Measurements from ENCODE around the gene CEBPG. TPM values are rescaled to one million over a fixed set of nuclear protein-coding genes. Genes with fewer than 3 reads are reported as not detected.

Gene CEBPG
- total and polyA plus RNA-seq, 8 donors, result 17.8 to 26.4 (median 19.3) TPM

DNA sequence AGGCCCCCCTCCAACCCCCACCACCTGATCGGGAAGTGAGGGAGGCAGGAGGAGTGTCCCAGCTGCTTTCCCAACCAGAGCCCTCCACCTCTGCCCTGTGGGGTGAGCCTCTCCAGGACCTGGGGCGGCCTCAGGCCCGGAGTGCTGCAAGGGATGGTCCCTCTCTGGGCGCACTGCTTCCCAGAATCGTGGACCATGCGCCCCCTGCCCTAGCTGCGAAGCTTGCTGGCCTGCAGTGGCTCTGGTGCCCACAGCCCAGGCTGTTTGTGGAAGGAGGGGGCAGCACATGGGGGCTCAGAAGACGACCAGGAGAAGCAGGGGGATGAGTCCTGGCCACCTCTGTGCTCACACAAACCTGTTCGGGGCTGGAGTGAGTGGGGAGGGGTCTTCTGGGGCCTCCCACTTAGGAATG is 33.6 kb downstream of the CEBPG start:
- Histone ChIP-seq H3K4me1 (peaks cover 0 to 11% of the 10 kb centered on the region in 2 donors), H3K4me3 (no peak overlapping the region), H3K27ac (no peak overlapping the region), H3K9me3 (no peaks in the 10 kb centered on the region), H3K36me3 (peaks cover 0 to 22% of the 10 kb centered on the region in 2 donors), H3K27me3 (no peaks in the 10 kb centered on the region)
- DNase-seq (peak in 1 of 4 donors; percentile 73), ATAC-seq (no peak)
- intact Hi-C loops (cut with DNase I), result loop anchor here in 1 of 2 donors (2.0 kb wide), 1 partner anchor 164 kb away; no protein-coding TSS in a partner anchor
- TF ChIP-seq, protein P1, sequence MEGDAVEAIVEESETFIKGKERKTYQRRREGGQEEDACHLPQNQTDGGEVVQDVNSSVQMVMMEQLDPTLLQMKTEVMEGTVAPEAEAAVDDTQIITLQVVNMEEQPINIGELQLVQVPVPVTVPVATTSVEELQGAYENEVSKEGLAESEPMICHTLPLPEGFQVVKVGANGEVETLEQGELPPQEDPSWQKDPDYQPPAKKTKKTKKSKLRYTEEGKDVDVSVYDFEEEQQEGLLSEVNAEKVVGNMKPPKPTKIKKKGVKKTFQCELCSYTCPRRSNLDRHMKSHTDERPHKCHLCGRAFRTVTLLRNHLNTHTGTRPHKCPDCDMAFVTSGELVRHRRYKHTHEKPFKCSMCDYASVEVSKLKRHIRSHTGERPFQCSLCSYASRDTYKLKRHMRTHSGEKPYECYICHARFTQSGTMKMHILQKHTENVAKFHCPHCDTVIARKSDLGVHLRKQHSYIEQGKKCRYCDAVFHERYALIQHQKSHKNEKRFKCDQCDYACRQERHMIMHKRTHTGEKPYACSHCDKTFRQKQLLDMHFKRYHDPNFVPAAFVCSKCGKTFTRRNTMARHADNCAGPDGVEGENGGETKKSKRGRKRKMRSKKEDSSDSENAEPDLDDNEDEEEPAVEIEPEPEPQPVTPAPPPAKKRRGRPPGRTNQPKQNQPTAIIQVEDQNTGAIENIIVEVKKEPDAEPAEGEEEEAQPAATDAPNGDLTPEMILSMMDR (IDR thresholded peaks at IDR 0.05), result peak in 1 of 2 donors; percentile 65

DNA sequence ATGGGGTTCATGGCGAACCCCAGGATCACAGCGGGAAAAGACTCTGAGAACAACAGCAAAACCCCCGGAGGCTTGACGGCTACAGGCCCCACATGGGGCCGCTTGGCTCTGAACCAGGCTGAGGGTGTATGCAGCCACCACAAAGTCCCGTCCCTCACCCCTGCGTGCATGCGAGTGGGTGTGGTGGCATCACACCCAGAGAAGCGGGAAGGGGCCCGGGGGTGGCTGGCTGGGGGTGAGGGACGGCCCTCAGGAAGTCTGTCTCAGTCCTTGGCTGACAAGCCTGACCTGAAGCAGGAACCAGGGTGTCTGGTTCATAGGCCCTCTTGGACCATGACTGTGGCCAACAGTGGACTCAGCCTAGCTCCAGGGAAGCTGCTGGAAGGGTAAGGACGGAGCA is 34.2 kb downstream of the CEBPG start:
- no peaks in the 10 kb centered on the region for H3K27me3 ChIP-seq
- intact Hi-C loops (cut with DNase I), result loop anchor here in 1 of 2 donors (2.0 kb wide), 1 partner anchor 165 kb away; no protein-coding TSS in a partner anchor
- TF ChIP-seq, protein P1 (IDR thresholded peaks at IDR 0.05), result no peak
- DNase-seq (peak in 1 of 4 donors; percentile 69), ATAC-seq (no peak)
- no peak overlapping the region for H3K4me3 ChIP-seq
- peaks cover 0 to 11% of the 10 kb centered on the region in 2 donors for H3K4me1 ChIP-seq
- H3K9me3 ChIP-seq, result no peaks in the 10 kb centered on the region
- peaks cover 0 to 22% of the 10 kb centered on the region in 2 donors for H3K36me3 ChIP-seq
- no peak overlapping the region for H3K27ac ChIP-seq

DNA sequence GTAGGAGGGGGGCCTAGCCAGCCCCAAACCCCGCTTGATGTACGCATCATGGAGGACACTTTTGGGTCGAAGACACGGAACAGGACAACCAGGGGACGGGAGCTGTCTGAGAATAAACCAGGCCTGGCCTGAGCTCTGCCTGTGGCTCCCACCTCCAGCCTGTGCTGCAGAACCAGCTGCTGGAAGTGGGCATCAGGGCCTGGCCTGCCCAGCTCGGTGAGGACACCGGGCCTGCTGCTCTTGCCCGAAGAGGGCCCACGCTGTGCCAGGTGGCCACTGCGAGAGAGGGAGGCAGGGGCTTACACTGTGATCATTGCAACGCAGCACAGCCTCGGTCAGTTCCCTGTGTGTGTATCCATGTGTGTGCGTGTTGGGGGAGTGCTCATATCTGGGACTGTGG is 34.6 kb downstream of the CEBPG start:
- H3K27ac ChIP-seq, result no peak overlapping the region
- H3K4me1 ChIP-seq, result peaks cover 0 to 7% of the 10 kb centered on the region in 2 donors
- TF ChIP-seq, protein P1 (IDR thresholded peaks at IDR 0.05), result no peak
- peaks cover 0 to 22% of the 10 kb centered on the region in 2 donors for H3K36me3 ChIP-seq
- DNase-seq (peak in 1 of 4 donors; percentile 62), ATAC-seq (no peak)
- intact Hi-C loops (cut with DNase I), result no loop called here
- no peaks in the 10 kb centered on the region for H3K9me3 ChIP-seq
- H3K27me3 ChIP-seq, result no peaks in the 10 kb centered on the region
- H3K4me3 ChIP-seq, result no peak overlapping the region

DNA sequence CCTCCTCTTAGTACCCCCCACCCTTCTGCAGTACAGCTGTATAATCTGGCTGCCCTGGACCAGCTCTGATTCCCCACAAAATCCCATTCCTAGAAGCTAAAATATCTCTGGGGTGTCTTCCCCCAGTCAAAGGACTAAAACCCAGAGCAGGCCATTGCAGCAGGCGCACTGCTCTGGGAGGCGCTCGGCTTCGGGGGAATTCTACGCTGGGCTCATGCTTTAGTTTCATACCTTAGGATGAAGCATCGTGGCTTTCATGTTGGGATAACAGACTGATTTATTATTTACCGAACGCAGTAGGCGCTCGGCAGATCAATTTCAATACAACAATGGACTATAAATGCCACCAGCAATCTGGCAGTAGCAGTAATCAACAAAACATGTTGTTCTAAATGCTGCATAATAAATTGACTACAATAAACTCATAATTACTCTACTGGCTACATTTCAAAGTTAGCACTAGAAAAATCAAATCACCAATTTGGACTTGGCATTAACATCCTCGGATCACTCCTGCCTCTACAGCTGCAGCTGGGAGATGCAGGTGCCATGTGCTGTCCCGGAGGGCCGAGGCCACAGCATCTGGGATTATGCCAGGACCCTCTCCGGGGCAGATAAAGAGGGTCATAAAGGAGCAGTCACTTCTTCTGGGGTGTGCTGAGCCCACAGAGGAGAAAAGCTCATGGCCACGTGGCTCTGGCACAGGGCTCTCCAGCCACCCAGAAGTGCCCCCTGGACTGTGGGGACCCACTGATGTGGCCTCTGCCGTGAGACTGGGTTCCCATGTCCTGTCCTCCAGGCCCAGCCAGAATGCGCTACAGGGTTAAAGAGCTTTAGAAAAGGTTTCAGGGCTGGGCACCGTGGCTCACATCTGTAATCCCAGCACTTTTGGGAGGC is 35.3 kb downstream of the CEBPG start:
- no peaks in the 10 kb centered on the region for H3K27me3 ChIP-seq
- TF ChIP-seq, protein P1 (IDR thresholded peaks at IDR 0.05), result no peak
- DNase-seq (peak in 1 of 4 donors; percentile 34), ATAC-seq (no peak)
- H3K4me3 ChIP-seq, result no peak overlapping the region
- intact Hi-C loops (cut with DNase I), result no loop called here
- no peaks in the 10 kb centered on the region for H3K9me3 ChIP-seq
- no peak overlapping the region for H3K27ac ChIP-seq
- peaks cover 0 to 4% of the 10 kb centered on the region in 2 donors for H3K4me1 ChIP-seq
- peaks cover 0 to 22% of the 10 kb centered on the region in 2 donors for H3K36me3 ChIP-seq

Measured in left lung (tissue), 10 donors.